ENCODE measurements around the gene PLIN3. TPM values are rescaled to one million over a fixed set of nuclear protein-coding genes. Genes with fewer than 3 reads are reported as not detected.

PLIN3 gene
- total RNA-seq, 1 experiment from 2014 or later, result 157 TPM

GRCh38 chr19:4911786-4912672 is 44.6 kb upstream of the PLIN3 start:
- in situ Hi-C loops (cut with HindIII; ENCODE audit: low pct_unique_long_range_greater_than_20kb, low sequenced_read_pairs) (no loop called here), intact Hi-C loops (cut with micrococcal nuclease; ENCODE audit: unreplicated experiment) (loop anchor here (1.0 to 5.0 kb wide), 2 partner anchors 40 to 105 kb away; no protein-coding TSS in a partner anchor)
- Histone ChIP-seq H3K9me3 (ENCODE audit: control insufficient read depth, insufficient read depth, low read depth, low read length) (no peaks in the 10 kb centered on the region), H3K27ac (ENCODE audit: low read length) (peak overlapping the region; percentile 93), H3K4me1 (ENCODE audit: control insufficient read depth, insufficient read depth, low read length) (peaks cover 33% of the 10 kb centered on the region), H3K27me3 (ENCODE audit: control insufficient read depth, insufficient read depth, low read length) (no peaks in the 10 kb centered on the region), H3K4me3 (ENCODE audit: low read depth in 2 of 2, low read length in 2 of 2) (peak overlapping the region; percentile 55 to 61), H3K36me3 (ENCODE audit: control insufficient read depth, insufficient read depth, low read length) (peaks cover 3% of the 10 kb centered on the region)
- TF ChIP-seq POLR2AphosphoS5 (IDR thresholded peaks at IDR 0.05; ENCODE audit: low read depth, low read length) (peak; percentile 44; the same call in 1 of the 2 replicates), CTCF (IDR thresholded peaks at IDR 0.05) (peak; percentile 77; the same call in 1 of the 2 replicates), REST (IDR thresholded peaks at IDR 0.05; ENCODE audit: insufficient read depth in 1 of 2, low read depth in 2 of 2, low read length in 1 of 2) (no peak)
- DNase-seq (ENCODE audit: low read depth, low spot score) (peak; percentile 89), ATAC-seq (peak; percentile 60)
- ChIA-PET POLR2A (interaction anchor here (0.5 kb wide), 1 partner anchor 48 kb away, joined by 5 read pairs; no protein-coding TSS in a partner anchor), CTCF (interaction anchor here (0.6 to 2.0 kb wide), 5 partner anchors 36 to 119 kb away, joined by 3 to 24 read pairs (median 7); no protein-coding TSS in a partner anchor)
- BruUV-seq (replicated peaks), result no TSS peak

GRCh38 chr19:4911314-4911713 is 43.8 kb upstream of the PLIN3 start:
- intact Hi-C loops (cut with micrococcal nuclease; ENCODE audit: unreplicated experiment), result loop anchor here (5.0 kb wide), 1 partner anchor 104 kb away; no protein-coding TSS in a partner anchor
- ChIA-PET CTCF (interaction anchor here (1.3 to 2.0 kb wide), 4 partner anchors 40 to 120 kb away, joined by 3 to 24 read pairs (median 6); no protein-coding TSS in a partner anchor), POLR2A (interaction anchor here (0.6 kb wide), 1 partner anchor 38 kb away, joined by 5 read pairs; no protein-coding TSS in a partner anchor)
- peak overlapping the region; percentile 55 to 61 for H3K4me3 ChIP-seq (ENCODE audit: low read depth in 2 of 2, low read length in 2 of 2)
- TF ChIP-seq SIN3A (IDR thresholded peaks at IDR 0.05; ENCODE audit: borderline replicate concordance, insufficient read depth, low read depth, low read length) (no peak), REST (IDR thresholded peaks at IDR 0.05; ENCODE audit: insufficient read depth in 1 of 2, low read depth in 2 of 2, low read length in 1 of 2) (no peak), TCF7L2 (IDR thresholded peaks at IDR 0.05; ENCODE audit: low read depth, low read length) (no peak), CTCF (IDR thresholded peaks at IDR 0.05) (no peak), POLR2AphosphoS5 (IDR thresholded peaks at IDR 0.05; ENCODE audit: low read depth, low read length) (no peak)
- H3K36me3 ChIP-seq (ENCODE audit: control insufficient read depth, insufficient read depth, low read length), result peaks cover 3% of the 10 kb centered on the region
- H3K9me3 ChIP-seq (ENCODE audit: control insufficient read depth, insufficient read depth, low read depth, low read length), result no peaks in the 10 kb centered on the region
- TSS peak; percentile 65 for BruUV-seq (replicated peaks)
- ATAC-seq (no peak), DNase-seq (ENCODE audit: low read depth, low spot score) (no peak)
- H3K27me3 ChIP-seq (ENCODE audit: control insufficient read depth, insufficient read depth, low read length), result no peaks in the 10 kb centered on the region
- H3K4me1 ChIP-seq (ENCODE audit: control insufficient read depth, insufficient read depth, low read length), result peaks cover 33% of the 10 kb centered on the region
- in situ Hi-C loops (cut with HindIII; ENCODE audit: low pct_unique_long_range_greater_than_20kb, low sequenced_read_pairs), result no loop called here
- H3K27ac ChIP-seq (ENCODE audit: low read length), result peak overlapping the region; percentile 93

Measured in Panc1 (cell line).